ENCODE results near the gene POU2AF1.

- no peak for TF ChIP-seq CTCF (IDR thresholded peaks at IDR 0.05)
- TF ChIP-seq POLR2A (IDR thresholded peaks at IDR 0.05) = no peak
These were observed 8.0 kb downstream of the POU2AF1 start for GRCh38 chr11:111370902-111371578.

All from right lobe of liver (tissue), 4 donors.